Upper lobe of left lung (tissue), 6 donors: ENCODE measurements around the gene TPM1. TPM values are rescaled to one million over a fixed set of nuclear protein-coding genes. Genes with fewer than 3 reads are reported as not detected.
"Not testable (repeated sequence)": the region's sequence is repeated elsewhere in the genome, so short reads cannot be mapped to it uniquely, and the experiment has no call there.

Experiments used
- ATAC-seq, 2 donors: fragments of 200-7000 bp; cut with Tn5 transposase; one replicate each; pipeline ENCODE4 v1.9.1; 2022; ENCODE audit warnings: mild to moderate bottlenecking in 2 of 2, moderate library complexity in 2 of 2; ENCODE audit not compliant: low FRiP score in 2 of 2
- DNase-seq, 2 donors: peaks; one replicate each; pipeline ENCODE4 v3.0.0-alpha.2; 2019 to 2020
- H3K27ac ChIP-seq, 4 donors: fragments of 200-600 bp; sonication (generic); one replicate each; pipeline ENCODE4 v1.5.1; 2016 to 2019
- H3K27me3 ChIP-seq, 4 donors: fragments of 200-600 bp; sonication (generic); one replicate each; pipeline ENCODE4 v1.5.1; 2017 to 2019
- H3K36me3 ChIP-seq, 4 donors: fragments of 200-600 bp; sonication (generic); one replicate each; pipeline ENCODE4 v1.5.1; 2016 to 2019
- H3K4me1 ChIP-seq, 4 donors: fragments of 200-600 bp; sonication (generic); one replicate each; pipeline ENCODE4 v1.5.1; 2018 to 2019
- H3K4me3 ChIP-seq, 4 donors: fragments of 200-600 bp; sonication (generic); one replicate each; pipeline ENCODE4 v1.5.1; 2017 to 2019; ENCODE audit warnings: mild to moderate bottlenecking in 2 of 4, moderate library complexity in 1 of 4
- H3K9me3 ChIP-seq, 4 donors: fragments of 200-600 bp; sonication (generic); one replicate each; pipeline ENCODE4 v1.5.1; 2018 to 2019
- CTCF ChIP-seq, 6 experiments: fragments of 450-650 bp in 4 of 6; fragments of 200-600 bp in 2 of 6; sonication (generic) in 2 of 6; IDR thresholded peaks; one replicate each; pipeline ENCODE4 v1.5.1; 2016 to 2019; ENCODE audit warnings: antibody characterized with exemption in 6 of 6
- EP300 ChIP-seq, 4 donors: sonication (generic); formaldehyde crosslinking; IDR thresholded peaks; one replicate each; pipeline ENCODE4 v1.5.1; 2017; ENCODE audit warnings: antibody characterized with exemption in 4 of 4, control low read depth in 2 of 4
- POLR2A ChIP-seq, 4 donors: fragments of 450-650 bp; IDR thresholded peaks; one replicate each; pipeline ENCODE4 v1.5.1; 2016 to 2017; ENCODE audit warnings: antibody characterized with exemption in 4 of 4, mild to moderate bottlenecking in 2 of 4
- POLR2AphosphoS5 ChIP-seq, 2 donors: sonication (generic); formaldehyde crosslinking; IDR thresholded peaks; one replicate each; pipeline ENCODE4 v1.5.1; 2017; ENCODE audit warnings: antibody characterized with exemption in 2 of 2
- WGBS, 2 donors: methylation state at CpG; one replicate each; pipeline ENCODE4 v1.1.5; 2017 to 2018; 5-methylcytosine and 5-hydroxymethylcytosine counted together
- total RNA-seq, 6 donors: library from RNA; depleted of rRNA in 4 of 6; stranded (reverse); fragments of >200 nt in 4 of 6; gene quantifications; one replicate each; pipeline versions ENCODE4 v1.1.0 to v1.2.1, GENCODE V29; 2016 to 2021
- donor health status: DM: no; HTN: no; CAD: no; lungs with moderate emphysema.
- donor health status: DM: no; HTN: yes; CAD: no; lungs with severe emphysema.

Gene TPM1
- total RNA-seq, 6 donors from 2014 or later, result 144 to 343 (median 254) TPM

GRCh38 chr15:63103416-63103815 lies 60.9 kb downstream of the TPM1 start:
- TF ChIP-seq EP300 (IDR thresholded peaks at IDR 0.05) (no peak), POLR2AphosphoS5 (IDR thresholded peaks at IDR 0.05) (no peak), CTCF (IDR thresholded peaks at IDR 0.05) (no peak), POLR2A (IDR thresholded peaks at IDR 0.05) (no peak)

GRCh38 chr15:63104727-63105126 lies 62.2 kb downstream of the TPM1 start:
- no peaks in the 10 kb centered on the region for H3K4me1 ChIP-seq
- WGBS, 2 donors, result 51 to 58% methylated on average over 7 of the region's 7 CpGs
- H3K27me3 ChIP-seq, result no peaks in the 10 kb centered on the region
- H3K36me3 ChIP-seq, result no peaks in the 10 kb centered on the region
- ATAC-seq (no peak), DNase-seq (no peak)
- no peaks in the 10 kb centered on the region for H3K9me3 ChIP-seq
- TF ChIP-seq CTCF (IDR thresholded peaks at IDR 0.05) (no peak), POLR2A (IDR thresholded peaks at IDR 0.05) (no peak), EP300 (IDR thresholded peaks at IDR 0.05) (no peak), POLR2AphosphoS5 (IDR thresholded peaks at IDR 0.05) (no peak)
- H3K4me3 ChIP-seq, result no peak overlapping the region
- no peak overlapping the region for H3K27ac ChIP-seq

More at GRCh38 chr15:63103416-63103815, 60.9 kb downstream of the TPM1 start:
- no peaks in the 10 kb centered on the region for H3K36me3 ChIP-seq
- H3K4me1 ChIP-seq, result no peaks in the 10 kb centered on the region
- no peak overlapping the region for H3K27ac ChIP-seq
- DNase-seq (no peak), ATAC-seq (no peak)
- H3K9me3 ChIP-seq, result no peaks in the 10 kb centered on the region
- 71 to 80% methylated on average over 3 of the region's 3 CpGs for WGBS, 2 donors
- no peak overlapping the region for H3K4me3 ChIP-seq
- H3K27me3 ChIP-seq, result no peaks in the 10 kb centered on the region

GRCh38 chr15:63105354-63105753 lies 62.8 kb downstream of the TPM1 start:
- not testable (repeated sequence) for H3K36me3 ChIP-seq, H3K4me1 ChIP-seq, H3K4me3 ChIP-seq, ATAC-seq, DNase-seq, H3K9me3 ChIP-seq, H3K27me3 ChIP-seq, H3K27ac ChIP-seq
- WGBS, 2 donors, result 73 to 77% methylated on average over 8 of the region's 8 CpGs

- WGBS, 2 donors, result 31 to 45% methylated on average over 9 of the region's 9 CpGs
- Histone ChIP-seq H3K4me1 (no peaks in the 10 kb centered on the region), H3K27ac (peak overlapping the region in 1 of 4 donors; percentile 26), H3K27me3 (no peaks in the 10 kb centered on the region), H3K4me3 (no peak overlapping the region), H3K9me3 (no peaks in the 10 kb centered on the region), H3K36me3 (no peaks in the 10 kb centered on the region)
- peak; percentile 58 to 80 for ATAC-seq
- TF ChIP-seq EP300 (IDR thresholded peaks at IDR 0.05), result no peak
- TF ChIP-seq POLR2AphosphoS5 (IDR thresholded peaks at IDR 0.05), result peak in 1 of 2 donors; percentile 17
- no peak for TF ChIP-seq POLR2A (IDR thresholded peaks at IDR 0.05)
- no peak for TF ChIP-seq CTCF (IDR thresholded peaks at IDR 0.05)
- no peak for DNase-seq
These were observed 65.5 kb downstream of the TPM1 start for GRCh38 chr15:63107895-63108546.

GRCh38 chr15:63109498-63109897 lies 67.0 kb downstream of the TPM1 start:
- no peak for DNase-seq
- Histone ChIP-seq H3K4me3 (no peak overlapping the region), H3K36me3 (no peaks in the 10 kb centered on the region), H3K27me3 (no peaks in the 10 kb centered on the region), H3K27ac (no peak overlapping the region), H3K9me3 (no peaks in the 10 kb centered on the region), H3K4me1 (no peaks in the 10 kb centered on the region)
- TF ChIP-seq POLR2AphosphoS5 (IDR thresholded peaks at IDR 0.05) (no peak), EP300 (IDR thresholded peaks at IDR 0.05) (no peak), POLR2A (IDR thresholded peaks at IDR 0.05) (no peak), CTCF (IDR thresholded peaks at IDR 0.05) (no peak)
- ATAC-seq, result no peak
- 88 to 95% methylated on average over 2 of the region's 2 CpGs for WGBS, 2 donors
